NB4 (cell line): ENCODE results near the gene BARX2.

Source experiments
- TF ChIP-seq, protein P1 (sequence below): IDR thresholded peaks from one replicate; pipeline ENCODE4 v1.5.1; 2012; ENCODE audit warnings: low read depth, low read length
- TF ChIP-seq, protein P2 (sequence below): IDR thresholded peaks from 2 replicates; pipeline ENCODE4 v1.6.1; 2011; ENCODE audit warnings: low read depth, low read length

DNA sequence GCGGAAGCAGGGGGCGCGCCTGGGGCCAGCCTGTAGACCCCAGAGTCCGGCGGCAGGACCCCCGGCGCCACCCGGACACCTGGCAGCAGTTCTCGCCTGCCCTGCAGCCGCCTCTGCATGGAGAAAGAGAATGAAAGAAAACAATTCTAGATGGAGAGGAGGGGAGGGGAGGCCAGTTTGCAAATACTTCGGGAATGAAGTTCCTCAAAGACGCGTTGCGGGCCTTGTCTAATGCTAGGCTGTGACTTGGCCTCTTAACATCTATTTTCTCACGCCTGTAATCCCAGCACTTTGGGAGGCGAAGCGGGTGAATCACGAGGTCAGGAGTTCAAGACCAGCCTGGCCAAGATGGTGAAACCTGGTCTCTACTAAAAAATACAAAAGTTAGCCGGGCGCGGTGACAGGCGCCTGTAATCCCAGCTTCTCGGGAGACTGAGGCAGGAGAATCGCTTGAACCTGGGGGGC lies 2.1 kb upstream of the BARX2 start:
- TF ChIP-seq, protein P1, sequence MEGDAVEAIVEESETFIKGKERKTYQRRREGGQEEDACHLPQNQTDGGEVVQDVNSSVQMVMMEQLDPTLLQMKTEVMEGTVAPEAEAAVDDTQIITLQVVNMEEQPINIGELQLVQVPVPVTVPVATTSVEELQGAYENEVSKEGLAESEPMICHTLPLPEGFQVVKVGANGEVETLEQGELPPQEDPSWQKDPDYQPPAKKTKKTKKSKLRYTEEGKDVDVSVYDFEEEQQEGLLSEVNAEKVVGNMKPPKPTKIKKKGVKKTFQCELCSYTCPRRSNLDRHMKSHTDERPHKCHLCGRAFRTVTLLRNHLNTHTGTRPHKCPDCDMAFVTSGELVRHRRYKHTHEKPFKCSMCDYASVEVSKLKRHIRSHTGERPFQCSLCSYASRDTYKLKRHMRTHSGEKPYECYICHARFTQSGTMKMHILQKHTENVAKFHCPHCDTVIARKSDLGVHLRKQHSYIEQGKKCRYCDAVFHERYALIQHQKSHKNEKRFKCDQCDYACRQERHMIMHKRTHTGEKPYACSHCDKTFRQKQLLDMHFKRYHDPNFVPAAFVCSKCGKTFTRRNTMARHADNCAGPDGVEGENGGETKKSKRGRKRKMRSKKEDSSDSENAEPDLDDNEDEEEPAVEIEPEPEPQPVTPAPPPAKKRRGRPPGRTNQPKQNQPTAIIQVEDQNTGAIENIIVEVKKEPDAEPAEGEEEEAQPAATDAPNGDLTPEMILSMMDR = no peak
- TF ChIP-seq, protein P2, sequence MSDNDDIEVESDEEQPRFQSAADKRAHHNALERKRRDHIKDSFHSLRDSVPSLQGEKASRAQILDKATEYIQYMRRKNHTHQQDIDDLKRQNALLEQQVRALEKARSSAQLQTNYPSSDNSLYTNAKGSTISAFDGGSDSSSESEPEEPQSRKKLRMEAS = no peak
